ENCODE data around the gene MLH3.

DNA sequence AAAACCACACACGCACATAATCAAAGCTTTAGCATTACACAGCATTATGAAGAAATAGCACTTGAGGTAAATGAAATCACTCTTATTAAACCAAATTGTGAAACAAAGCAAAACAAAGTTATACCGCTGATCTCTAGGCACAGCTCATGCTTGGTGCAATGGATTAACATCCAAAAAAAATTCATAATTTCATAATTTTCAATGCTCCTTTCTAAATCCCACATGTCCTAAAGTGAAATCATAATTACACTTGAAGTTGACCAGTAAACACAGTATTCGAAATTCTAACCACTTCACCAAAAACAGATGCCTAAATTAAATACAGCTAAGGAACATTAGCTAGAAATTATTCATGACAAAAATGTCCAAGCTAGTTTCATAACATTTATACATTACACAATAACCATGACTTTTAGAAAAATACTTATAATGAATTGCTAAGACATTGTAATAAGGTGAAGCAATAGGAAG is 1.5 kb downstream of the MLH3 start:
- TF ChIP-seq MAX (IDR thresholded peaks at IDR 0.05), result no peak
- no peak for TF ChIP-seq HCFC1 (IDR thresholded peaks at IDR 0.05; ENCODE audit: low read depth, low read length)
- TF ChIP-seq BRCA1 (CRISPR knock-in tag; IDR thresholded peaks at IDR 0.05), result no peak

Data from HepG2 (cell line).